Amniotic stem cell (primary cell): ENCODE measurements around the gene EVC.

Experiments
- DNase-seq: peaks from one replicate; lab custom pipeline; 2025; lab: John Stamatoyannopoulos, UW

Gene EVC

DNA sequence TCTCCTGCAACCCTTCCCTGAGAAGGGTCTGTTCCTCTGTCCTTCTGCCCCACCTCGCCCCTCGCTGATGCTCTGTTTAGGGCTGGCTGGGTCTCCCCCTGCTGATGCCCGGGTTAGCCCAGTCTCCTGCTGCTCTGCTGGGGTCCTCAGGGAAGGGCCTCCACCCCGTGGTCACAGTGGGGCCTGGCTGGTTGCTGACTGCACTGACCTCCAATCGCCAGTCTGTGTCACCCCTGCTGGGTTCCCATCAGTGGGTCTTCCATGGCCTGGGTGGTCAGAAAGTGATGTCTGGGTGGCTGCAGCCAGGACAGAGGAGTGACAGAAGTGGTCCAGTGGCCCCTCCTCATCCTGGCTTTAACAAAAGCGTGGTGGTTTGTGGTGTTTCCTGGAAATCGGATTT is 44.7 kb downstream of the EVC start:
- no peak for DNase-seq

DNA sequence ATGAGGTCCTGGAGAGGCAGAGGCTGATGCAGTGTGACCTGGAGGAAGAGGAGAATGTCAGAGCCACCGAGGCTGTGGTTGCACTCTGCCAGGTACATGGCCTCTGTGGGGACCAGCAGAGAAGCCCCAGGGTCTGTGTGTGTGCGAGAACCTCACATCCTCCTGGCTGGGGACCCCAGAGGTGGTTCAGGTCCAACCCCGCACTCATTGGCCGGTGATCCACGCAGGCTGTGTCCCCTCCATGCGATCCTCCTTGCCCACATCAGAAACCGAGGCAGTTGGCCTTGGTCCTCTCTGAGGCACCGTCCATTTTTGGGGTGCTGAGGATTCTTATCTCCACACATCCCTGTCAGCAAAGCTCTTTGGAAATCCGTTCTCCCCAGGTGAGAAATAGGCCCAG is 45.3 kb downstream of the EVC start:
- no peak for DNase-seq

DNA sequence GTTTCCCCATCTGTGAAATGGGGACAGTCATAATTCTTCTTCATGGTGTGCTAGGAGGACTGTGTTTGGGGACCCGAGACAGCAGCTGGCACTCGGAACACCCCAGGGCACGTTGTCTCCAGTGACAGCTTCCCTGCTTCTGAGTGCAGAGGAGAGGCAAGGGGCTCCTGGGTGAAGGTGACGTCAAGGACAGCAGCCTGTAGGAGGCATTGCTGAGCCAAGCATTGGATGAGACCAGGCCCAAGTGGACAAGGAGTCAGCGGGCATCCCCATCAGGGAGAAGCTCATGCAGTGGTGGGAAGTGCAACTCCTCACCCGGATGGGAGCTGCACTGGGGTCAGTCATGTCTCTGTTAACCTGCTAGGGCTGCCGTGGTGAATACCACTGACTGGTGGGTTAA is 46.1 kb downstream of the EVC start:
- DNase-seq: no peak

DNA sequence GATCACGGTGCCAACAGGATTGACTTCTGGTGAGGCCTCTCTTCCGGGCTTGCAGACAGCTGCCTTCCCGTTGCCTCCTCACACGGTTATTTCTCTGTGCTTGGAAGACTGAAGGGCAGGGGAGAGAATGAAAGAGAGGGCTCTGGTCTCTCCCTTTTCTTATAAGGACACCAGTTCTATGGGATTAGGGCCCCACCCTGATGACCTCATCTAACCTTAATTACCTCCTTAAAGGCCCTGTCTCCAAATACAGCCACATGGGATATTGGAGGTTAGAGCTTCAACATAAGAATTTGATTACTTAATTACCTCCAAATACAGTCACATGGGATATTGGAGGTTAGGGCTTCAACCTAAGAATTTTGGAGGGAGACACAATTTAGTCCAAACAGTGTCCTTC is 46.5 kb downstream of the EVC start:
- DNase-seq: no peak

DNA sequence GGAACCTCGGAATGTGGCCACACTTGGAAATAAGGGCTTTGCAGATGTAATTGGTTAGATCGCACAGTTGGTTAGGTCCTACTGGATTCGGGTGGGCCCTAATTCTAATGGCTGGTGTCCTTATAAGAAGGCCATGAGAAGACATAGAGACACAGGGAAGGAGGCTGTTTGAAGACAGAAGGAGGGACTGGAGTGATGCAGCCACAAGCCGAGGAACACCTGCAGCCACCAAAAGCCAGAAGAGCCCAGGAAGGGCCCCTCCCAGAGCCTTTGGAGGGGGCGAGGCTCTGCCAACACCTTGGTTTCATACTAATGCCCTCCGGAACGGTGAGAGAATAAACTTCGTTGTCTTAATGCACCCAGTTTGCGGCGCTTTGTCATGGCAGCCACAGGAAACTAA is 47.0 kb downstream of the EVC start:
- no peak for DNase-seq

DNA sequence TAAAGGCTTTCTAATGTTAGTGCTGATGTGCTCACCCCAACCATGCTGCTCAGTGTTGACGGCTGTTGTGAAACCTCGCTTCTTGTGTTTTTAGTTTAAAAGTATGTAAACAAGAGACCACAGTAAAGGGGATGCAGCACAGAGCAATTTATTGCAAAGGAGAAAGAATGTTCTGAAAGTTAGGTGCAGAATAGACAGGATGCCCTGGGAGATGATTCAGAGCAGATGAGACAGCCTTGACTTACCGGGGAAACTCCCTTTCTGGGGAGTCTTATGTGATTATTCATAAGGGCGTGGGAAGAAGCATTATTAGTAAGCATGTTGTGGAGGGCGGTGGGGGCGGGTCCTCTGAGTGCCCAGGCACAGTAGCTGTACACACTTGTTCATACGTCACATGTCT is 47.7 kb downstream of the EVC start:
- DNase-seq: peak; percentile 85

DNA sequence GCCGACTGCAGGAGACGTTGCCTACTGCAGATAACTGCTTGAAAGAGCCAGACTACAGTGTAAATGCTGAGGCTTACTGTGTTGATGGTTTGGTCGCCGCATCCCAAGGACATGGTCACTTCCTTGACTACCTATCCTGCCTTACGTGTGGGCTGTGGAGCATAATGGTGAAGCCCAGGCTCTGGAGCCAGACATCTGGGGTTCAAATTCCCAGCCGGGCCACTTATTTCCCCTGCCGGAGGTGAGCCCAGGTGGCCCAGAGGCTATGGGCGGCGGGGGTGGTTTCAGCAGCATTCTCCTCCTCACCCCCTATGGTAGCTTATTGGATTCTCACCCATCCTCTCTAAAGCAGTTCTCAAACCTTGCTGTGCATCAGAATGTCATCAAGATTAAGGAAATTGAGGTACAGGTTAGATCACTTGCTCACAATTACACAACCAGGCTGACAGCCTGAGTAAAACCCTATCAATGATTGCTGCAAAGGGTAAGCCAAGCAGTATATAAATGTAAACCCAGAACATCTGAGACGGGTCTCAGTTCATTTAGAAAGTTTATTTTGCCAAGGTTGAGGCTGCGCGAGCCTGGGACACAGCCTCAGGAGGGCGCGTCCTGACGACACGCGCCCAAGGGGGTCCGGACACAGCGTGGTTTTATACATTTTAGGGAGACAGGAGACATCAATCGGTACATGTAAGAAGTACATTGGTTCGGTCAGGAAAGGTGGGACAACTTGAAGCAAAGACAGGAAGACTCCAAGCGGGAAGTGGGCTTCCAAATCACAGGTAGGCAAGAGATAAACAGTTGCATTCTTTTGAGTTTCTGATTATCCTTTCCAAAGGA is 48.5 kb downstream of the EVC start:
- no peak for DNase-seq

DNA sequence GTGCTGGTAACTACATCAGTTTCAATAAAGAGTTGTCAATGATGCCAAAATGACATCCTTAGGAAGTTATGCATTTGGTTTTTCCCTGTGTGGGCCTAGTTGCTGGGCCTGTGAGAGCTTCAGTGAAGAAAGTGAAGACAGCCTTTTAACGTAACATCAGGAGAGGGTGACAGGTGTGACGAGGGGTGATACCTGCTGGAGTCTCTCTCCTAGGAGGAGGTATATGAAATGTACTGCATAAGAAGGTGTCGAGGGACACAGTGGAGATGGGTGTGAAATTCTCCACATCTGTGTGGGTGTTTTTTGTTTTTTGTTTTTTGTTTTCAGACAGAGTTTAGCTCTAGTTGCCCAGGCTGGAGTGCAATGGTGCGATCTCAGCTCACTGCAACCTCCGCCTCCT is 49.2 kb downstream of the EVC start:
- DNase-seq: no peak

DNA sequence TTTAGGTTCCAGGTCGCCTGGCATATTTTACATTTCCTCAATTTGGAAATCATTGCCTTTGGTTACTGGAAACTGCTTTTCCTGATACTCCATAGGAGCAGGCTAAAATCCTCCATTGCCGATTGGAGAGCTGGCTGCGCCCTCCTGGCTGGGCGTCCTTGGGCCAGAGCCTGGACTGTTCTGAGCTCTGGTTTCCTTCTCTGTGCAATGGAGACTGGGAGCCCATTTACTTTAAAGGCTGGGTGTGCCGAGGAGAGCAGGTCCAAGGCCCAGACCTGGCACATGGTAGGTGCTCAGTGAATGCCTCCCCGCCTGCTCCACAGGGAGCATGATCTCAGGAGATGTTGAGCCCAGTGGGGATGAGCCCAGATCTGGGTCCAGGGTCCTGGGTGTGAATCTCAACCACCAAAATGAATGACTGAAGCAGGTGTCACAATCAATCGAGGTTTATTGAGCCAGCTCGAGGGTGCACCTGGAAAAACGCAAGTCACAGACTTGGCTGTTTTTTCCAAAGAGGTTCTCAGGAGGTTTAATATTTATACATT is 50.0 kb downstream of the EVC start:
- DNase-seq: no peak

DNA sequence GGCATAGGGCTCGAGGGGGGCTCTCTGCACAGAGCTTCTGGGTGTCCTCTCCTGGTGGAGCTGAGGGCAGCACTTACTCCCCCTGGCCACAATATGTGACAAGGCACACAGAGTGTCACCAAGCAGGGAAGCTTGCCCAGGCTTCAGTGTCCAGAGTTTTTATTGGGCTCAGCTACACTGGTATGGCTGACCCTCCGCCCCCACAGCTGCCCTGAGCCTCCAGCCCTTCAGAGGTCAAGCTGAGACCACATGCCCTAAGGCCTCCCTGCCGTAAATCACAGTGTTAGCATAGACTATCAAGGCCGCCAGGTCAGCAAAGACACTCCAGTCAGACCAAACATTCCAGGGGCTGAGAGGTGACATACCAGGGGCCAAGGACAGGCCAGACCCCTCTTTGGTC is 59.0 kb downstream of the EVC start:
- no peak for DNase-seq

DNA sequence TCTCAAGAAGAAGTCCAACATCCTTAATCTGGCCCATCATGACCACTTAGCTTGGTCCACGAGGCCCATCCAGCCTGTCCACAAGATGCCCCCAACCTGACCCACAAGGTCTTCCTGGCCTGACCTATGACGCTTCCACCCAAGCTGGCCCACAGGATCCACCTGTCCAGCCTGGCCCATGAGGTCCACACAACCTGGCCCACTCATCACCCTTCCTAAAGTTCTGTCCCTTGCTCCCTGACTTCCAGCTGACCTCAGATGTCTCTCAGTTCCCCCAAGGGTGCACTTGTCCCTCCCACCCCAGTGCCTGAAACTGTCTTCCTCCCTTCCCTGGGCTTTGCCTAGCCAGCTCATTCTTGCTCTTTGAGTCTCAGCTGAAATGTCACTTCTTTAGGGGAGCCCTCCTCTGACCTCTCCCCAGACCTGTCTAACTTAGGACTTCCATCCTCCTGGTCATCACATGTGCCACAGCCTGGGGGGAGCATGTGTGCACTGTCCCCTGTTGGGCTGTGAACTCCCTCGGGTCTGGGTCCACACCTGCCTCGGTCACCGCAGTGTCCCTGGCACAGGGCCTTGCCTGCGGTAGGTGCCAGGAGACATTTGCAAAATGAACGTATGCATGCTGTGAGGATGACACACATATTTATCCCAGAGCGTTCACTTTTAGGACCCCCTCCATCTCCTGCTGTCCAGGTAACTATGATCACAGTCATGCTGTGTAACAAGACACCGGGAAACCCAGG is 61.7 kb downstream of the EVC start:
- DNase-seq: no peak

DNA sequence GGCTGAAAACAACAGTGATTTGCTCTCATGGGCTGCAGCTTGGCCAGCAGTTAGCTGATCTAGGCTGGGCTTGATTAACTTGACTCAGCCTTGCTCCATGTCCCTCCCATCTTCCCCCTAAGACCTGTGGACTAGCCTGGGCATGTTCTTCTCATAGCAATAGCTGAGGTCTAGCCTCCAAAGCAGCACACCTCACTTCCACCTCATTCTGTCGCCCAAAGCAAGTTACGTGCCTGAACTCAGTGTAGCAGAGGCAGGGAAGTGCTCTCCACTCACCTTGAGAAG is 62.2 kb downstream of the EVC start:
- no peak for DNase-seq

DNA sequence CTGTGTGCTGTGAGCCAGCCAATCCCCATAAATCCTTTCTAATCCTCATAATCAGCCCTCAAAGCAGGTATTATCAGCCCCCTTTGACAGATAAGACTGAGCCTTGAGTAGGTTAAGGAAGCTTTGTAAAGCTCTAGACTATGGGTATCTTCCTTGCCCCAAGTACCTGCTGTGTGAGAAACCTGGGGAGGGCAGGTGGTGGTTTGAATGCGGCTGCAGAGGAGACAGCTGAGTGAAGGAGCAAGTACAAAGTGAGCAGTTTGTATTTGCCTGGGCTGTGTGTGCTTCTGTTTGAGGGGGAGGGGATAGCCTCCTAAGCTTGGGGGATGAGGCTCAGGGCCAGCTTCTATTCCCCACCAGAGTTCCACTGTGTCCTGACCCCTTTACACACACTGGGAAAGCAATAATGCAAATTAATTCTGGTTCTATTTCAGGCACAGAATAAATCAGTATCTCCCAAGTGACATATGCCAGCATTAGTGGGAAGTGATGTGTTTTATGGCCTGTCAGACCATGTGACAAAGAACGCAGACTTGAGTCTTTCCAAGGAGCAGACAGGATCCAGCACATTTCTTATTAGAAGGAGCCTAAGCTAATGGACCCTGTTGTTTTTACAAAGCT is 63.5 kb downstream of the EVC start:
- no peak for DNase-seq

DNA sequence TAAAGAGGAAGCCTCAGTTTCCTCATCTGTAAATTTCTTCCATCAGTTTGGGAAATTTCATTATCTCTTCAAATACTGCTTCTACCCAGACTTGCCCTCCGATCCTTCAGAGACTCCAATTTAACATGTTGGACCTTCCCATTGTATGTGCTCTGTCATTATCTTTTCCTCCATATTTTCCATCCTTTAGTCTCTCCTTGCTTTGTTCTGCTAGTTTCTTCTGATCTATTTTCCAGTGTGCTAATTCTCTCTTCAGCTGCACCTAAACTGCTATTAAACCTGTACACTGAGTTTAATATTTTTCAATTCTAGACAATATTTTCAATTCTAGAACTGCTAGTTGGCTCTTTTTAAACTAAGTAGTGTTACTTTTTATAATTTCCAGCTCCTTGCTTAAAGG is 65.5 kb downstream of the EVC start:
- no peak for DNase-seq

DNA sequence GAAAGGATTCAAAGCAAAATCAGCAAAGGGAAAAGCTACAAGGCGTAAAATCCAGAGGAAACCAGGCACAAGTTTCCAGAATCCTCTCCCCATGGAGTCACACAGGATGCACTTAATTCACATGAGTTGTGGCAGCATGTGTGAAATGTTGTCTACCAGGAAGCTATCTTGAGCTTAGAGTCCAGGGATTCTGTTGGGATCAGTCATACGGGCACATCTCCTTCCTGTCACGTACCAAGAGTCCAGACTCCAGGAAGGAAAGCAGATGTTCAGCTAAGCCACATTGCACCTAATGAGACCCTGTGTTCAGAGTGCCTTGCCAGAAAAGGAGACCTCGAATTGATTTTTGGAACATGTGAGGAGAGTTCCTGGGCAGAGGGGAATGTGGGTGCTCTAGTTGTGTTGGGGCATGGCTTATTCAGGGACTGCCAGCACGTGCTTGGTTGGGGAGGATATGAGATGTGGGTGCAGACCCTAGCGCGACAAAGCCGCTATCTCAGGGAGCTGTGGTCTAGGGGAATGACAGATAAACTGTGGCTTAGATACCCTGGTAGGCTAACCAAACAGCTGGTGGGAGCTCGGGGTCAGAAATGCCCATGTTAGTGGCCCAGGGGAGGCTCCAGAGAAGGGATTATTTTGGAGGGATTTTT is 70.0 kb downstream of the EVC start:
- DNase-seq: peak; percentile 56

DNA sequence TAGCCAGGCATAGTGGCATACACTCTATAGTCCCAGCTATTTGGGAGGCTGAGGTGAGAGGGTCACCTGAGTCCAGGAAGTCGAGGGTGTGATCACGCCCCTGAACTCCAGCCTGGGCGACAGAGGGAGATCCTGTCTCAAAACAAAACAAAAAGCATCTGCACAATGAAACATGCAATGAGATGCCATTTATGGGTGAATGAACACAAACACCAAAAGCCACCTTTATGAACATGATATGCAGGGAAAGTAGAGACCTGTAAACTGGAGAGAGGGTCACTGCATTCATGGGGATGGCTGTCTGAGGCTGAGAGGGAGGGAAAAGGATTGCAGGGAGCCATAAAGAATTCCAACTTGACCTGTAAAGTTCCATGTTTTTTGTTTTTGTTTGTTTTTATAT is 70.7 kb downstream of the EVC start:
- DNase-seq: no peak

DNA sequence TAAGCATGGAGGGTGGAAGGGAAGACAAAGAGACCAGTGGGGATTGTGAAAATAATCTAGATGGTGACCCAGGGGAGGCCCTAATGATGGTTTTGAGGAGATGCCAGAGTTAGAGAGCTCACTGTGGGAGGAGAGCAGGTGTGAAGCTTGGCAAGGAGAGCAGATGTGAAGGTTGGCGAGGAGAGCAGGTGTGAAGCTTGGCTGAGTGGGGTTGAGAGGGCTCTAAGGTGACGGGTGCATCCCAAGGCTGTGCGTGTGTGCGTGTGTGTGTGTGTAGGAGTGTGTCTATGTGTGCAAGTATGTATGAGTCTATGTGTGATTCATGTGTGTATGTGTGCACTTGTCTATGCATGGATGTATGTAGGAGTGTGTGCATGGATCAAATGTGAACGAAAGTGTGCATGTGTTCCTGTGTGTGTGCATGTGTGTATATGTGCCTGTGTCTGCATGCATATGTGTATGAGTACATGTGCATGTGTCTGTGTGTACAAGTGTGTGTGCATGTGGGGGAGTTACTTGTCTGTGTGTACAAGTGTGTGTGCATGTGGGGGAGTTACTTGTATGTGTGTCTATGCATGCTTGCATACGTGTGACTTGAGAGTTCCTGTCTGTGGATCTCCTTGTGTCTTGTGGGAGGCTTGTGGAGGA is 72.0 kb downstream of the EVC start:
- no peak for DNase-seq

DNA sequence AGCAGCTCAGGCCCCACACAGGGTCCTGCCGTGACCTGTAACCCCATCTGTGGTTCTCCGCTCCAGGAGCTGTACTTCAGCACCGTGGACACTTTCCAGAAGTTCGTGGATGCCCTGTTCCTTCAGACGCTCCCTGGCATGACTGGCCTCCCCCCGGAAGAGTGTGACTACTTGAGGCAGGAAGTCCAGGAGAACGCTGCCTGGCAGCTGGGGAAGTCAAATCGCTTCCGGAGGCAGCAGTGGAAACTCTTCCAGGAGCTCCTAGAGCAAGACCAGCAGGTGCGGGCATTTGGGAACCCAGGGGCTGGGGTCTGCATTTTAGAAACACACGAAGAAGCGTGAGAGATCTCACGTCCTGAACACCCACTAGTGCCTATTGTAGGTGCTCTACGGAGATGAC is 72.5 kb downstream of the EVC start:
- no peak for DNase-seq

DNA sequence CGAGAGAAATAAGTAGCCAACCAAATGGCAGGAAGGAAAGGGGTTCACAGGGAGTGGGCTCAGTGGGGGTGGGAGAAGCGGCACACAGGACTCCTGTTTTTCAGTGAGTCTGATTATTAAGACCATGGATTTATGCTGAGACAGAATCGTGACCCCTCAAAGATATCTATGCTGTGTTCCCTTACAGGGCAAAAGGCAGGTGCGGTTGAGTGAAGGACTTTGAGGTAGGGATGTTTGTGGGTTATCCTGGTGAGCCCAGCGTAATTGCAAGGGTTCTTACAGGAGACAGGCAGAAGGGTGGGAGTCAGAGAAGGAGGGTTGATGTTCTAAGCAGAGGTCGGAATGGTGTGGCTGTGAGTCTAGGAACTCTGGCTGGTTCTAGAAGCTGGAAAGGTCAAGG is 73.0 kb downstream of the EVC start:
- no peak for DNase-seq

DNA sequence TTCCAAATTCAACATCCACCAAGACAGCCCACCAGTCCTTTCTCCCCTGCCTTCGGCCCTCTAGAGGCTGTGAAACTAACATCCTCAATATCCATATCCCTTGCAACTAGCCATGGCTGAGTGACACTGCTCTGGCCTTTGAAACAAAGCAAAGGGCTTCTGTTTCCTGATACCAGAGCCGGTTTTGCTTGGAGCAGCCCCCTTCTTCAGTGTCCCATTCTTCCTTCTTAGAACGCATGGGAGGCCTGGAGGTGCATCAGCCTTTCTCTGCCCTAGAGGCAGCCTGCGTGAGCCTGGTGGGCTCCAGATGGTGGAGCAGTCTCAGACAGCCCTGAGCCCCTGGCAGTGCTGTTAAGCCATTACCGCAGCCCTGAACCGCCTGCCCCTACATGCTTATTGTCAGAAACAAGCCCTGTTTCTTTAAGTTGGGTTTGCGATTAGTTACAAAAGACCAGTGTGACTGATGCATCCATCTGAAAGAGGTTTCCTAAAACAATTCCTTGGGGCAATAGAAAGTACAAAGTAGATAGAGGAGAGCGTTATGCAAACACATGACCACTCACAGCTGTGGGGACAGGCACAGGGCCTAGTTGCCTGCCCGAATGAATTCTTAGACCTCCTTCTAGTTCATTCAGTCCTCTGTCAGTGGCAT is 74.1 kb downstream of the EVC start:
- no peak for DNase-seq

DNA sequence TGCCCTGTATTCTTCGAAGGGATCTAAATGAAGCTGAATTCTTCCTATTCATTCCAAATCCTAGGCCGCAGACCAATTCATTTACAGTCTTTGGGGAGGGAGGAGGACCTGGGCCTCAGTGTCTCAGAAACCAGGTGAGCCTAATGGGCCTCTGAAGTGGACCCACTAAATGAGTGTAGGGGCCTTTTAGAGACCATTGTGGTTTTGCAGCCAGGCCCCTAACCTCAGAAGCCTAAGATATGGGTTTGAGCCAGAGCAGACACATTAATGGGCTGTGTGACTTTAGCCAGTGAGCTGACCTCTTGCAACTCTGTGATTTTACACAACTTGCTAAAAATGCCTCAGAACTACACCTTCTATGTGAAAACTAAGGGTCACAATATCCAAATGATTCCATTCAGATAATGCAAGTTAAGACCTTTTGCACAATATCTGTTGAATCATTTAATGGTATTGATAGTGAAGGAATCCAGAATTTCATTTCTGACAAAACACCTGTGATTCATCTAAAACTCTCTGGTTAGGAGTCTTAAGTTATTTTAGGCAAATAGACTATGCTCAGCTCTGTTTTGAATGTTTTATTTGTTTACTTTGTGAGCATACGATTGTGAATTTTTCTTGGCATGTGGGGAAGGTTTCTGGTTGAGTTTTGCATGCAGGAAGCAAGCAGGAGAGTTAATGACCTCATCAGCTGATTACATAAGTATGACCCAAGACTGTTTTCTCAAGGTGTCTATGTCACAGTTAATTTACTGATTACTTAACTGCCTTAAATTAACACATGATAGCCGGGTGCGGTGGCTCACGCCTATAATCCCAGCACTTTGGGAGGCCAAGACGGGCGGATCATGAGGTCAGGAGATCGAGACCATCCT is 75.0 kb downstream of the EVC start:
- peak; percentile 65 for DNase-seq
